HG02870 (cell line): ENCODE measurements around the gene MAP3K10.
"Not testable (repeated sequence)": the region's sequence is repeated elsewhere in the genome, so short reads cannot be mapped to it uniquely, and the experiment has no call there.

Source experiments
- ATAC-seq: cut with Tn5 transposase; IDR thresholded peaks from one replicate; pipeline ENCODE4 v1.9.1; 2021; ENCODE audit warnings: mild to moderate bottlenecking, moderate library complexity; ENCODE audit not compliant: unreplicated experiment

The MAP3K10 gene

DNA sequence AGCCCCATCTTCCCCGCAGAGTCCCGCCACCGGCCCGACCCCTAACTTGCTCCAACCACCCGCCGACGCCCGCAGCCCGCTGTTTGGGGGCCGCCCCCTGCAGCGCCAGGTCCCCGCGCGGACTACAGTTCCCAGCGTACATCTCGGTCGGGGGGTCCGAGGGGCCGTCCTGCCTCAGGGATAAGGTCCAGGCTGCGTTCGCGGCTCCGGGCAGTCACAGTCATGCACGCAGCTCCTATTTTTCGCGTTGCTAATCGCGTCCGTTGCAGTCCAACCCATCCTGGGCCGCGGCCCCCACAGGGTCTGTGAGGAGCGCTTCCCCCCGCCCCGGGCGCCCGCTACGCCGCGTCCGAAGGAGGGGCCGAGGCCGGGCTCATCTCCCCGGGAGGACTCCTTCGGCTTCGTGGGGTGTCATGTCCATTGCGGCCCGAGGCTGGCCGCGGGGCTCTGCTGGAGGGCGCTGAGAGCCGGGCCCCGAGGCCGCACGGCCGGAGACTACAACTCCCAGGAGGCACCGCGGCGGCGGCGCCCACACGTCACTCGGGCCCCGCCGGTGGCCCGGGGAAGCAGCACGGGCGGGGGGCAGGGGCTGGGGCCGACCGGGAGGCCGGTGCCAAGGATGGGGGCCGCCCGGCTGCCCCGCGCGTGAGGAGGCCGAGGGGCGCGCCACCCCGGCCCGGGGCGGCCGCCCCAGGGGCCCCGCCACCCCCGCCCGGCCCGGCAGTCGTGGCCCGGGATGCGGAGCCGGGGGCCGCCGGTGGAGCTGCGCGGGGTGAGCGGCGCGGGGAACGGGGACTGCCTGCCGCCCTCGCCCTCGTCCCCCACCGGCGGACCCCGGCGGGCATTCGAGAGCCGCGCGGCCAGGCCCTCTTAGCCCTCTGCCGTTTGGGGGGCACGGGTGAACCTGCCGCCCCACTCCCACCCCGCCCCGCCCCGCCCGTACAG, at the start of gene MAP3K10:
TSS of gene MAP3K10 (plus strand) at position 536 of the 945 bp plus-strand sequence. CDS start 606 bp downstream, outside the sequence.
- ATAC-seq: peak; percentile 75

DNA sequence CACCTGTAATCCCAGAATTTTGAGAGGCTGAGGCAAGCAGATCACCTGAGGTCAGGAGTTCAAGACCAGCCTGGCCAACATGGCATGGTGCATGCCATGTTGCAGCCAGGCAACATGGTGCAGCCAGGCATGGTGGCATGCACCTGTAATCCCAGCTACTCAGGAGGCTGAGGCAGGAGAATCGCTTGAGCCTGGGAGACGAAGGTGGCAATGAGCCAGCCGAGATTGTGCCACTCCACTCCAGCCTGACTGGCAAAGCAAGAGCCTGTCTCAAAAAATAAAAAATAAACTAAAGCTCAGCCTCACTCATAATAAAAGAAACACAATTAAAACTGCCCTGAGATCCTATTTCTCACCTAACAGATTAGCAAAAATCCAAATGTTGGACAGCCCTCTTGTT, 49.7 kb upstream of the MAP3K10 start:
- no peak for ATAC-seq

DNA sequence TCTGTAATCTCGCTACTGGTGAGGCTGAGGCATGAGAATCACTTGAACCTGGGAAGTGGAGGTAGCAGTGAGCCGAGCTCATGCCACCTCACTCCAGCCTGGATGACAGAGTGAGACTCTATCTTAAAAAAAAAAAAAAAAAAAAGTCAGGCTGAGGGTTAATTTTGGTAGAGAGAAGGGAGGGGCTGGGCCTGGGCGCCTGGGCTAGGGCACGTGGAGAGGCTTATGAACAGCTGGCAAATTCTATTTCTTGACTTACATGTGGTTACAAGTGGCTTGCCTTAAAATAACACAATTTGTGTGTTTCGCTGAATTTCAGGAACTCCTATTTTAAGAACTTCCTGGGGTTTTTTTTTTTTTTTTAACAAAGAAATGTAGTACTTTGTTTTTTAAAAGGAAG, 47.6 kb upstream of the MAP3K10 start:
- no peak for ATAC-seq

DNA sequence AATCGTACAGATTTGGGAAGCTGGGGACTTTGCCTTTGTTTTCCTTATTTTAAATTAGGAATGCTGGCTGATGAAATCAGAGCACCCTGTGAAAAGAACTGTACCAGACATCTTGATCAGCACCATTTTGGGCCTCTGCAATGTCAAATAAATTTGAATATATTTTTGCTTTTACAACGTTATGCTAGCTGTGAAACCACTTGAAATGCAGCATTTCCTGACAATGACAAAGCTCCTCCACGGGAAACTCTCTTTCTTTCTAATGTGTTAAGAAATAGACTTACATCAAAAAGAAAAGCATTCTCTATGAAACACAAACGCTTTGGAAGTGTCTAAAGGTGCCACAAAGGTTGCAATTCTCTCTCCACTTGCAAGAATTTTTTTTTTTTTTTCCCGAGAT, 47.1 kb upstream of the MAP3K10 start:
- no peak for ATAC-seq

DNA sequence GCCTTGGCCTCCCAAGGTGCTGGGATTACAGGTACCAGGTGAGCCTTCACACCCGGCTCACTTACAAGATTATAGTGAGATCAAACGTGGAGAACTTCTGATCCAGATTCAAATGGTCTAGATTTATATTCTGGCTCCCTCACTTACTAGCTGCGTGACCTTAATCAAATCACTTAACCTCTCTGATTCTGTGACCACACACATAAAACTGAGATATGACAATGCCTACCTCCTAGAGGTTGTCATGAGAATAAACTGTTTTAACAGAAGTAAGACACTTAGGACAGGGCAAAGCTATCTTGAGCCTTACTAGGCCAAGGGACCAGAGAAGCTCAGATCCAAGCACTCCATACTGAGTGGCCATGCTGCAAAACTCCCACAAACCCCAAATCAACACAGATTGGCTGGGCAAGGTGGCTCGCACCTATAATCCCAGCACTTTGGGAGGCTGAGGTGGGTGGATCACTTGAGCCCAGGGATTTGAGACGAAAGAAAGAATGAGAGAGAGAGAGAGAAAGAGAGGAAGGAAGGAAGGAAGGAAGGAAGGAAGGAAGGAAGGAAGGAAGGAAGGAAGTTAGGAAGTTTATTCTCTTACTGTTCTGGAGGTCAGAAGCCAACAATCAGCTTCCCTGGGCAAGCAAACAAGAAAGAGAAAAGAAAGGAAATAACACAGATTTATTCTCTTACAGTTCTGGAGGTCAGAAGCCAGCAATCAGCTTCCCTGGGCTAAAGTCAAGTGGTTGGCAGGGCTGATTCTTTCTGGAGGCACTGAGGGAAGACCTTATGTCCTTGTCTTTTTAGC, 46.1 kb upstream of the MAP3K10 start:
- ATAC-seq: no peak

DNA sequence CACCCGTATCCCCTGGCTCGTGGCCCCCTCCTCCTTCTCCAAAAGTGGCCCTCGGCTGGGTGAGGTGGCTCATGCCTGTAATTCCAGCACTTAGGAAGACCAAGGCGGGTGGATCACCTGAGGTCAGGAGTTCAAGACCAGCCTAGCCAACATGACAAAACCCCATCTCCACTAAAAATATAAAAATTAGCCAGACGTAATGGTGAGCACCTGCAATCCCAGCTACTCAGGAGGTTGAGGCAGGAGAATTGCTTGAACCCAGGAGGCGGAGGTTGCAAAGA, 45.5 kb upstream of the MAP3K10 start:
- ATAC-seq: not testable (repeated sequence)

DNA sequence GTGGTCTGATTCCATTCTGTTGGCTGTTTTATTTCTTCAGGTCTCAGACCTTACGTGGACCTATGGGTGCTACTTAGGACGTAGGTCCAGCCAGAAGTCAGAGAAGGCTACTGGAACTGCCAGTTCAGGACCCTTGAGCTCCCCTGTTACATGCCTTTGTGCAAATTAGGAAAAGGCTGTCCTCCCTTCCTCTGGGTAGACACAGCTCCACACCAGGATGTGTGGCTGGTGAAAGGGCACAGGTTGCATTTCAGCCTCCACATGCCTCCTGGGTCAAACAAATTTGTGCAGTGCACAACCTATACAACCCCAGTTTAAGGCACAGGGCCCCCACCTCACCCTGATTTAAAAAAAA, 43.9 kb upstream of the MAP3K10 start:
- ATAC-seq: no peak

DNA sequence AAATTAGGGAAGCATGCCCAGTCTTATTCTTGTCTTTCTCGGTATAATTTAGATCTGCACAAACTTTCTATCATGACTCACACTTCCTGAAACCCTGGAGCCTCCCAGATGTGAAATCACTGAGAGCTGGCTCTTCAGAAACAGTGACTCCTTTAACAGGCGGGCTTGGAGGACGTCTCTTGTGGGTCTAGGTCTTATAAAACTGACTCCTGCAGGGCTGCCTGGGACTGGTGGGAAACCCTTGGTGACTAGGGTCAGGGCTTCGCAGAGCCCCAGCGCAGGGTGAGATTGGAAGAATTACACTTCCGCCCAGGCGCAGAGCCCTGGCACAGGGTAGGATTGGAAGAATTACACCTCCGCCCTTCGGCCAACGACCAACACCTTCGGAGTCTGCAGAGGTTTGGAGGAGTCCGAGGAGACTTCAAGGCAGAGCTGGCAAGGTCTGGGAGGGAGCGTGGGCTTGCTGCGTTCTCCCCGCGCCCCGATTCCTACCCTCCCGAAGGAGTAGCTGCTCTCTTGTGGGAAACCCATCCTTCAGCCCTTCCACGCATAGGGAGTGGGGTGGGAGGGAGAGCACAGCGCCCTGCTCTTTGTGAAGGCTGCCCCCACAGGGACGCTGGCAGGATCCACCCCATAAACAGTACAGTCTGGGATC, 43.4 kb upstream of the MAP3K10 start:
- no peak for ATAC-seq

DNA sequence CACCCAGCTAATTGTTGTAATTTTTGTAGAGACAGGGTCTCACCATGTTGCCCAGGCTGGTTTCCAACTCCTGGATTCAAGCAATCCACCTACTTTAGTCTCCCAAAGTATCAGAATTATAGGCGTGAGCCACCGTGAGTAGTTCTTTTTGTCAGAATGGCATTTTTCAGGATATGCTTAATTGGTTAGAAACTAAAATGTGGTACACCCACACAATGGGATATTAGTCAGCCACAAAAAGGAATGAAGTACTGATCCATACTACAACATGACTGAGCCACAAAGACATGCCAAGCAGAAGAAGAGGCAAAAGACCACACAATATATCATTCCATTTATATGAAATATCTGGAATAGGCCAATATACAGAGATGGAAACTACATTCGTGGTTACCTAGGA, 41.7 kb upstream of the MAP3K10 start:
- no peak for ATAC-seq

DNA sequence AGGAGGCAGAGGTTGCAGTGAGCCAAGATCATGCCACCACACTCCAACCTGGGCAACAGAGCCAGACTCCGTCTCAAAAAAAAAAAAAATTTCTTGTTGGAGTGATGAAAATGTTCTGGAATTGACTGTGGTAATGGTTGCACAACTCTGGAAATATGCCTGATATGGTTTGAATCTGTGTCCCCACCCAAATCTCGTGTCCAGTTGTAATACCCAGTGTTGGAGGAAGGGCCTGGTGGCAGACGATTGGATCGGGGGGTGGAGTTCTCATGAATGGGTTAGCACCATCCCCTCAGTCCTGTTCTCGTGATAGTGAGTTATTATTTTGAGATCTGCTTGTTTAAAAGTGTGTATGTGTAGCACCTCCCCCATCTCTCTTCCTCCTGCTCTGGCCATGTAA, 41.1 kb upstream of the MAP3K10 start:
- ATAC-seq: no peak

DNA sequence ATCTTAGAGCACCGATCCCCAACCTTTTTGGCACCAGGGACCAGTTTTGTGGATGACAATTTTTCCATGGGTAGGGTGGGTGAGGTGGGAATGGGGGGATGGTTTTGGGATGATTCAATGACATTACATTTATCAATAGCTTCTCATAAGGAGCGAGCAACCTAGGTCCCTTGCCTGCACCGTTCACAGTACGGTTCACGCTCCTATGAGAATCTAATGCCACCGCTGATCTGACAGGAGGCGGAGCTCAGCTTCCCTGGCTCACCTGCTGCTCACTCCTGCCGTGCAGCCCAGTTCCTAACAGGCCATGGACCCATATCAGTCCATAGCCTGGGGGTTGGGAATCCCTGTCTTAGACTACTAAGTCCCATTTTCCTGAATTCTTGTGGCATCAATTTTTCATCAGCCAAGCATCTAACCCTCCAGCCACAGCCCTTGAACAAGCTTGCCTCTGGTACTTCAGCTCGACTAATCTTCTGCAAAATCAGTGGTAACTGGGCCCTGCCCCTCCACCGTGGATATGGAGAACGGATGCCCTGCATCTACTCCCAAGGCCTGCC, 37.0 kb upstream of the MAP3K10 start:
- ATAC-seq: no peak

DNA sequence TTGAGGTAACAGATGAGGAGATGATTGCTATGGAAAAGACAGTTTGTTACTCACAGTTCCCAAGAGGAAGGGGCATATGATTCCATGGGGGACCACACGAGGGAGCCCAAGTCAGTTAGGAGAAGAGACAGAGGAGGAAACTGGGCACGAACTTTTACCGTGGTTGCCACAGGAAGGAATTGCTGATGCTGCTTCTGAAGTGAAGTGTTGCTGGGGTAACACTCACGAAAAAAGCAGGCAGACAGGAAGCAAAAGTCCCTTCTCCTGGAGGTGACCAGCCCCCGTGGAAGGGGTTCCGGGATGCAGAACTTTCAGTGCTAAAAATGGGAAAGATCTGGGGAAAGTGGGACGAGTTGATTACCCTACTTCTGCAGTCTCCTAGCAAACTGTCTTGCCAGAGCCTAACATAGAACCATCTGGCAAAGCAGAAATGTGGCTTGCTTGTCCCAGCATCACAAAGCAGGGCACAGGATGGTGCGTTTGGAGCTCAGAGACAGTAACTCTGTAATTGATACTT, 35.4 kb upstream of the MAP3K10 start:
- ATAC-seq: no peak

DNA sequence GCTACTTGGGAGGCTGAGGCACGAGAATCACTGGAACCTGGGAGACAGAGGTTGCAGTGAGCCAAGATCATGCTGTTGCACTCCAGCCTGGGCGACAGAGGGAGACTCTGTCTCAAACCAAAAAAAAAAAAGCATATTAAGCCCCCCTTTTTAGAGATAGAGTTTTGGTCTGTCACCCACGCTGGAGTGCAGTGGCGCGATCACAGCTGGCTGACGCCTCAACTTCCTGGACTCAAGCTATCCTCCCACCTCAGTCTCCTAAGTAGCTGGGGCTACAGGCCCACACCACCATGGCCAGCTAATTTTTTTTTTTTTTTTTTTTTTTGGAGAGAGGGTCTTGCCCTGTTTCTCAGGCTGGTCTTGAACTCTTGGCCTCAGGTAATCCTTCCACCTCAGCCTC, 34.2 kb upstream of the MAP3K10 start:
- no peak for ATAC-seq

DNA sequence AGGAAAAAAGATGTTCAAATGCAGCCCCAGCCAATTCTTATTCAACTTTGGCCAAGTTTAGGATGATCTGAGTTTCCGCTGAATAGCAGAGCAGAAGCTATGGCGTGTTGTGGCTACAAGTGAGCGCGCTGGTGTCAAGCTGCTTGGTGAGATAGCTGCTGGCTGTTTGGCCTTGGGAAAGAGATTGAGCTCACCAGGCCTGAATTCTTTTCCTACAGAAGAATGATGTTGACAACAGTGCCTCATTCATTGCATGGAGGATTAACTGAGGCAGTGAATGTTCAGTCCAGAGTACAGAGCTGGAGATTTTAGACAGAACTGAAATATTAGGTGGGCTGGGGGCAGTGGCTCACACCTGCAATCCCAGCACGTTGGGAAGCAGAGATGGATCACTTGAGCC, 31.5 kb upstream of the MAP3K10 start:
- ATAC-seq: no peak

DNA sequence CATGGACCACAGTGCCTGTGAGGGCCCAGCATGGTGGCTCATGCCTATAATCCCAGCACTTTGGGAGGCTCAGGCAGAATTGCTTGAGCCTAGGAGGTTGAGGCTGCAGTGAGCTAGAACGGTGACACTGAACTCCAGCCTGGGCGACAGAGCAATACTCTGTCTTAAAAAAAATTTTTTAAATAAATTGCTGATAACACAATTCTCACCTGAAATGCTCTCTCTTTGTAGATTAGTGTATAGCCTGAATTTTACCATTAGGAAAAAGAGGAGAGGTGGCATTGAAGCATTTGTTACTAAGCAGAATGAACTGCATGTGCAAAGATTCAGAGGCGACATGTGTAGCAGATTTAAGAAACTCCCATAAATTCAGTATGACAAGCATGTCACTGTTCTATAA, 29.1 kb upstream of the MAP3K10 start:
- no peak for ATAC-seq

DNA sequence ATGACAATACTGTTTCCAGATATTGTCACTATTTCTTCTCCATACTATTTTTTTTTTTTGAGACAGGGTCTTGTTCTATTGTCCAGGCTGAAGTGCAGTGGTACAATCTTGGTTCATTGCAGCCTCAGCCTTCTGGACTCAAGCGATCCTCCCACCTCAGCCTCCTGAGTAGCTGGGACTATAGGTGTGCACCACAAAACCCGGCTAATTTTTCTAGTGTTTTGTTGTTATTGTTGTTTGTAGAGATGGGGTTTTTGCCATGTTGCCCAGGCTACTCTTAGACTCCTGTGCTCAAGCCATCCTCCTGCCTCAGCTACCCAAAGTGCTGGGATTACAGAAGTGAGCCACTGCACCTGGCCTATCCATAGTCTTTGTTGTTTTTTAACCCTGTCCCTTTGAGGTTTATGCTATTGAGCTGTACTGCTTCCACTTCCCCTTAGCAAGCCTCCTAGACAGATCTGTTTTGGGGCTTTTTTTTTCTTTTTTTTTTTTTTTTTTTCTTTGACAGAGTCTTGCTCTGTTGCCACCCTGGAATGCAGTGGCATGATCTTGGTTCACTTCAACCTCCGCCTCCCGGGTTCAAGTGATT, 27.6 kb upstream of the MAP3K10 start:
- no peak for ATAC-seq

DNA sequence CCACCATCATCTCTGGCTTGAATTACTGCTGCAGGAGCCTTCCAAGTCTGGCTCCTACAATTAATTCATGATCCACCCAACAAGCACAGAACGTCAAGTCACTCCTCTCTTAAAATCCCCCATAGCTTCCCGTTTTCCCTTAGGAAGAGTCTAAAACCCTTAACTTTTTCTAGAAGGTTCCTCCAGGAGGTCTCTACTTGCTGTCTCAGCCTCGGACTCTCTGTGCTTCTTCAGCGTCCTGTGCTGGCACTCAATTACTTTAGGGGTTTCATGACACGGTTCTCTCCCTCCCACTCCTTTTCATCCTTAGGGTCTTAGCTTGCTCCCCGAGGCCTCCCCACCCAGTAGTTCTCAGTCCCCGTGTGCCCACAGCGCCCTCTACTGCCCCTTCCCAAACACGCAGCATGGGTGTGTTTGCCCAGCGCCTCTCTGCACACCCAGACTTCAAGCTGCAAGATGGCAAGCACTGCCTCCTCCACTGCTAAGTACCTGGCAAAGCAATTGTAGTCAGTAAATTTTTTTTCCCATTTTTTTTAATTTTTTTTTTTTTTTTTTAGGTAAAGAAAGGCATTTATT, 25.8 kb upstream of the MAP3K10 start:
- ATAC-seq: no peak

DNA sequence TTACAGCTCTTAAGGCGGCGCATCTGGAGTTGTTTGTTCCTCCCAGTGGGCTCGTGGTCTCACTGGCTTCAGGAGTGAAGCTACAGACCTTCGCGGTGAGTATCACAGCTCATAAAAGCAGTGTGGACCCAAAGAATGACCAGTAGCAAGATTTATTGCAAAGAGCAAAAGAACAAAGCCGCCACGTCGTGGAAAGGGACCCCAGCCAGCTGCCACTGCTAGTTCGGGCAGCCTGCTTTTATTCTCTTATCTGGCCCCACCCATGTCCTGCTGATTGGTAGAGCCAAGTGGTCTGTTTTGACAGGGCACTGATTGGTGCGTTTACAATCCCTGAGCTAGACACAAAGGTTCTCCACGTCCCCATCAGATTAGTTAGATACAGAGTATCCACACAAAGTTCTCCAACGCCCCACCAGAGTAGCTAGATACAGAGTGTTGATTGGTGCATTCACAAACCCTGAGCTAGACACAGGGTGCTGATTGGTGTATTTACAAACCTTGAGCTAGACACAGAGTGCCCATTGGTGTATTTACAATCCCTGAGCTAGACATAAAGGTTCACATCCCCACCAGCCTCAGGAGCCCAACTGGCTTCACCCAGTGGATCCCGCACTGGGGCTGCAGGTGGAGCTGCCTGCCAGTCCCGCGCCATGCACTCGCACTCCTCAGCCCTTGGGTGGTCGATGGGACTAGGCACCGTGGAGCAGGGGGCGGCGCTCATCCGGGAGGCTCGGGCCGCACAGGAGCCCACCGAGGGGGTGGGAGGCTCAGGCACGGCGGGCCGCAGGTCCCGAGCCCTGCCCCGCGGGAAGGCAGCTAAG, 21.5 kb upstream of the MAP3K10 start:
- not testable (repeated sequence) for ATAC-seq

DNA sequence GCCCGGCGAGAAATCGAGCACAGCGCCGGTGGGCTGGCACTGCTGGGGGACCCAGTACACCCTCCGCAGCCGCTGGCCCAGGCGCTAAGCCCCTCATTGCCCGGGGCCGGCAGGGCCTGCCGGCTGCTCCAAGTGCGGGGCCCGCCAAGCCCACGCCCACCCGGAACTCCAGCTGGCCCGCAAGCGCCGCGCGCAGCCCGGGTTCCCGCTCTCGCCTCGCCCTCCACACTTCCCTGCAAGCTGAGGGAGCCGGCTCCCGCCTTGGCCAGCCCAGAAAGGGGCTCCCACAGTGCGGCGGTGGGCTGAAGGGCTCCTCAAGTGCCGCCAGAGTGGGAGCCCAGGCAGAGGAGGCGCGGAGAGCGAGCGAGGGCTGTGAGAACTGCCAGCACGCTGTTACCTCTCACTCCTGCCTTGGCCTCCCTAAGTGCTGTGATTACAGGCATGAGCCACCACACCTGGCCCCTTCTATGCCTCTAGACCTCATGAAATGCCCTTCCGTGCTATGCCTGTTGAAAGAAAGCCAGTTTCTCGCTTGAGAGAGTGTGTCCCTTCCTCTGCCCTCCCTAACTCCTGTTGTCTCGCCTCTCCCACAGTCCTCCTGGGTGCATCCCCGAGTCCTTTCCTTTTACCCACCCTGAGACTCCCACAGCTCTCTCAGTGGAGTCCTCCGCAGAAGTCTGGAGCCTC, 20.8 kb upstream of the MAP3K10 start:
- ATAC-seq: not testable (repeated sequence)
